HEK293T (cell line): ENCODE data around the gene NPAS3.

ENCODE experiments used
- ARNT ChIP-seq: fragments of 450-650 bp; IDR thresholded peaks from 2 replicates; pipeline ENCODE4 v1.6.1; 2017; ENCODE audit warnings: mild to moderate bottlenecking
- BHLHE40 ChIP-seq: fragments of 450-650 bp; IDR thresholded peaks from 2 replicates; pipeline ENCODE4 v1.6.1; 2016; ENCODE audit warnings: mild to moderate bottlenecking, moderate library complexity, borderline replicate concordance
- ELF4 ChIP-seq: fragments of 450-650 bp; IDR thresholded peaks from 2 replicates; pipeline ENCODE4 v1.6.1; 2017; ENCODE audit warnings: antibody characterized with exemption
- FOXK2 ChIP-seq: fragments of 450-650 bp; IDR thresholded peaks from 2 replicates; pipeline ENCODE4 v1.6.1; 2016; ENCODE audit warnings: mild to moderate bottlenecking
- FOXM1 ChIP-seq: fragments of 450-650 bp; IDR thresholded peaks from 2 replicates; pipeline ENCODE4 v1.6.1; 2017; ENCODE audit warnings: mild to moderate bottlenecking, borderline replicate concordance
- L3MBTL2 ChIP-seq: fragments of 450-650 bp; conservative IDR thresholded peaks from 2 replicates; pipeline ENCODE4 v1.6.1; 2016; ENCODE audit warnings: mild to moderate bottlenecking
- NFRKB ChIP-seq: fragments of 450-650 bp; IDR thresholded peaks from 2 replicates; pipeline ENCODE4 v1.6.1; 2016; ENCODE audit warnings: mild to moderate bottlenecking, moderate library complexity
- TF ChIP-seq, protein P1 (sequence below): fragments of 450-650 bp; IDR thresholded peaks from 2 replicates; pipeline ENCODE4 v1.6.1; 2016

DNA sequence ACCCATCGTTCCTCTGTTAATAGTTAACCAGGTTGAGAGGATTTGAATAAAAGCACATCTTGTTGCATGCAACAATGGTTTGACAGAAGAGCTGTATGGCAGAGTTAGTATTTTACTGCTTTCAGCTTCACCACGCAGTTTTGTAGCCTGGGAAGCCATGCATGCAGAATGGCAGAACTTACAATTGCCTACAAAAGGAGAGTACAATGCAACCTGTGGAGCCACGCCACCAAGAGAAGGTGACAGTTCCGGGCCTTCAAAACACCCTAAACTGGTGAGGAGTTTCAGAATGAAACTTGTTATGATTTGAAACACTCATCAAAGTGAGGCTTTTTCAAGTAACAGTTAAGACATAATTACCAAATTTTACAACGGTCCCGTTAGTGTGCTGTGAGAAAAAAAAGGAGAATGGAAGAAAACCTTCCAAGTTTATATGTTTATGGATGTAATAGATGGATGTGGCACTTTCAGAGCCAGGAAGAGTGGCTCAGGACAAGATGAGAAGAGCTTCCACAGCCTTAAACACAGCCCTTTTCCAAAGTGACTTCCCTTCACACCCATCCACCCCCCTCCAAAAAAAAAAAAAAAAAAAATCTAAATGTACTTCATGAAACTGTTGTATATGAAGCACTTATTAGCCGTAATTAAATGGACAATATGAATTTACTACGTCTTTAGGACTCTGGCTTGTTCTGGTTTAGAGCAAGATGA, 853.5 kb downstream of the NPAS3 start:
- TF ChIP-seq BHLHE40, result no peak
- TF ChIP-seq ELF4, result no peak
- TF ChIP-seq ARNT, result no peak
- TF ChIP-seq FOXM1, result no peak
- no peak for TF ChIP-seq L3MBTL2
- TF ChIP-seq FOXK2, result no peak
- TF ChIP-seq NFRKB, result no peak
- TF ChIP-seq, protein P1, sequence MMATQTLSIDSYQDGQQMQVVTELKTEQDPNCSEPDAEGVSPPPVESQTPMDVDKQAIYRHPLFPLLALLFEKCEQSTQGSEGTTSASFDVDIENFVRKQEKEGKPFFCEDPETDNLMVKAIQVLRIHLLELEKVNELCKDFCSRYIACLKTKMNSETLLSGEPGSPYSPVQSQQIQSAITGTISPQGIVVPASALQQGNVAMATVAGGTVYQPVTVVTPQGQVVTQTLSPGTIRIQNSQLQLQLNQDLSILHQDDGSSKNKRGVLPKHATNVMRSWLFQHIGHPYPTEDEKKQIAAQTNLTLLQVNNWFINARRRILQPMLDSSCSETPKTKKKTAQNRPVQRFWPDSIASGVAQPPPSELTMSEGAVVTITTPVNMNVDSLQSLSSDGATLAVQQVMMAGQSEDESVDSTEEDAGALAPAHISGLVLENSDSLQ, result no peak
